ENCODE data around the gene HFE. TPM values are rescaled to one million over a fixed set of nuclear protein-coding genes. Genes with fewer than 3 reads are reported as not detected.
A peak's percentile ranks its signal among the peaks of the same experiment; 100 is the strongest.

The HFE gene
- total and polyA plus RNA-seq, 2 of the 13 experiments (the other 11 are each of a cell fraction or from before 2014, with no cell fraction given): 3.7 to 6.3 TPM

DNA sequence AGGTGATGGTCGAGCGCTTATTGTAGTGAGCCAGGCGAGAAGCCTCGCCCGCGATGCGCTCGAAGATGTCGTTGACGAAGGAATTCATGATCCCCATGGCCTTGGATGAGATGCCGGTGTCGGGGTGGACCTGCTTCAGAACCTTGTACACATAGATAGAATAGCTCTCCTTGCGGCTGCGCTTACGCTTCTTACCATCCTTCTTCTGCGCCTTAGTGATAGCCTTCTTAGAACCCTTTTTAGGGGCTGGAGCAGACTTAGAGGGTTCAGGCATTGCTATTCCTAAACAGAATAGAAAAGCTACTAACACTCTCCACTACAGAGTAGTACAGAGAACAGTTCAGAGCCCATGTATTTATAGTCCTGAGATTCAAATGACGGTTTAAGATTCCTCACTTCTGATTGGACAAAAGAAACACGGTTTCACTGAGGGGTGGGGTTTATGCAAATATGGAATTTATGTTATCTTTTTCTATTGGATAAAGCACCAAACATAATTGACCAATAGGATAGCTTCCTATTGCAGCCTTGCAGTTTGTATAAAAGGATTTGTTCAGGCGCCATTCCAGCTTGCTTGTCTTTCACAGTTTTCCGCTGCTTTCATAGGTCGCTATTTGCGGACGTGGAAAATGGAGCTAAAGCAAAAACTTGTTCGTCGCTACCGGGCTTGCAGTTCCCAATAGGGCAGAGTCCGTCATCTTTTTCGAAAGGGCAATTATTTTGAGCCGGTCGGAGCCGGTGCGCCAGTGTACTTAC, 43.7 kb upstream of the HFE start (continued):
- TF ChIP-seq ISX (CRISPR knock-in tag; conservative IDR thresholded peaks at IDR 0.05) (no peak), ZNF282 (IDR thresholded peaks at IDR 0.05; ENCODE audit: partially characterized antibody) (no peak), MTA3 (CRISPR knock-in tag; IDR thresholded peaks at IDR 0.05) (no peak), SMC3 (IDR thresholded peaks at IDR 0.05; ENCODE audit: low read length) (no peak; the same call in 1 of the 2 replicates), ZNF781 (CRISPR knock-in tag; IDR thresholded peaks at IDR 0.05; ENCODE audit: borderline replicate concordance, not compliant biosample characterization) (no peak), RXRA (CRISPR knock-in tag; IDR thresholded peaks at IDR 0.05) (no peak), ZNF800 (CRISPR knock-in tag; IDR thresholded peaks at IDR 0.05) (no peak), ZNF382 (CRISPR knock-in tag; IDR thresholded peaks at IDR 0.05; ENCODE audit: borderline replicate concordance) (no peak), TCF12 (IDR thresholded peaks at IDR 0.05) (no peak), TCF12 (CRISPR knock-in tag; IDR thresholded peaks at IDR 0.05) (no peak), EP300 (IDR thresholded peaks at IDR 0.05; ENCODE audit: low read depth in 2 of 2, low read length in 2 of 2) (0 out of 4 replicates have a peak, but pooled peaks of 1 of the 2 experiments have one; percentile 13), EP300 (CRISPR knock-in tag; IDR thresholded peaks at IDR 0.05; ENCODE audit: borderline replicate concordance) (no peak), ARHGAP35 (CRISPR knock-in tag; IDR thresholded peaks at IDR 0.05; ENCODE audit: borderline replicate concordance) (no peak), PRDM10 (CRISPR knock-in tag; IDR thresholded peaks at IDR 0.05; ENCODE audit: low read depth) (no peak; the same call in 1 of the 2 replicates), SATB2 (CRISPR knock-in tag; IDR thresholded peaks at IDR 0.05) (no peak)
- TF ChIP-seq, protein P1, sequence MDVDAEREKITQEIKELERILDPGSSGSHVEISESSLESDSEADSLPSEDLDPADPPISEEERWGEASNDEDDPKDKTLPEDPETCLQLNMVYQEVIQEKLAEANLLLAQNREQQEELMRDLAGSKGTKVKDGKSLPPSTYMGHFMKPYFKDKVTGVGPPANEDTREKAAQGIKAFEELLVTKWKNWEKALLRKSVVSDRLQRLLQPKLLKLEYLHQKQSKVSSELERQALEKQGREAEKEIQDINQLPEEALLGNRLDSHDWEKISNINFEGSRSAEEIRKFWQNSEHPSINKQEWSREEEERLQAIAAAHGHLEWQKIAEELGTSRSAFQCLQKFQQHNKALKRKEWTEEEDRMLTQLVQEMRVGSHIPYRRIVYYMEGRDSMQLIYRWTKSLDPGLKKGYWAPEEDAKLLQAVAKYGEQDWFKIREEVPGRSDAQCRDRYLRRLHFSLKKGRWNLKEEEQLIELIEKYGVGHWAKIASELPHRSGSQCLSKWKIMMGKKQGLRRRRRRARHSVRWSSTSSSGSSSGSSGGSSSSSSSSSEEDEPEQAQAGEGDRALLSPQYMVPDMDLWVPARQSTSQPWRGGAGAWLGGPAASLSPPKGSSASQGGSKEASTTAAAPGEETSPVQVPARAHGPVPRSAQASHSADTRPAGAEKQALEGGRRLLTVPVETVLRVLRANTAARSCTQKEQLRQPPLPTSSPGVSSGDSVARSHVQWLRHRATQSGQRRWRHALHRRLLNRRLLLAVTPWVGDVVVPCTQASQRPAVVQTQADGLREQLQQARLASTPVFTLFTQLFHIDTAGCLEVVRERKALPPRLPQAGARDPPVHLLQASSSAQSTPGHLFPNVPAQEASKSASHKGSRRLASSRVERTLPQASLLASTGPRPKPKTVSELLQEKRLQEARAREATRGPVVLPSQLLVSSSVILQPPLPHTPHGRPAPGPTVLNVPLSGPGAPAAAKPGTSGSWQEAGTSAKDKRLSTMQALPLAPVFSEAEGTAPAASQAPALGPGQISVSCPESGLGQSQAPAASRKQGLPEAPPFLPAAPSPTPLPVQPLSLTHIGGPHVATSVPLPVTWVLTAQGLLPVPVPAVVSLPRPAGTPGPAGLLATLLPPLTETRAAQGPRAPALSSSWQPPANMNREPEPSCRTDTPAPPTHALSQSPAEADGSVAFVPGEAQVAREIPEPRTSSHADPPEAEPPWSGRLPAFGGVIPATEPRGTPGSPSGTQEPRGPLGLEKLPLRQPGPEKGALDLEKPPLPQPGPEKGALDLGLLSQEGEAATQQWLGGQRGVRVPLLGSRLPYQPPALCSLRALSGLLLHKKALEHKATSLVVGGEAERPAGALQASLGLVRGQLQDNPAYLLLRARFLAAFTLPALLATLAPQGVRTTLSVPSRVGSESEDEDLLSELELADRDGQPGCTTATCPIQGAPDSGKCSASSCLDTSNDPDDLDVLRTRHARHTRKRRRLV (CRISPR knock-in tag; IDR thresholded peaks at IDR 0.05): no peak; the same call in 1 of the 2 replicates
- TF ChIP-seq, protein P2, sequence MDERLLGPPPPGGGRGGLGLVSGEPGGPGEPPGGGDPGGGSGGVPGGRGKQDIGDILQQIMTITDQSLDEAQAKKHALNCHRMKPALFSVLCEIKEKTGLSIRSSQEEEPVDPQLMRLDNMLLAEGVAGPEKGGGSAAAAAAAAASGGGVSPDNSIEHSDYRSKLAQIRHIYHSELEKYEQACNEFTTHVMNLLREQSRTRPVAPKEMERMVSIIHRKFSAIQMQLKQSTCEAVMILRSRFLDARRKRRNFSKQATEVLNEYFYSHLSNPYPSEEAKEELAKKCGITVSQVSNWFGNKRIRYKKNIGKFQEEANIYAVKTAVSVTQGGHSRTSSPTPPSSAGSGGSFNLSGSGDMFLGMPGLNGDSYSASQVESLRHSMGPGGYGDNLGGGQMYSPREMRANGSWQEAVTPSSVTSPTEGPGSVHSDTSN (CRISPR knock-in tag; IDR thresholded peaks at IDR 0.05): no peak
